ENCODE results near the gene PAPPA2. TPM values are rescaled to one million over a fixed set of nuclear protein-coding genes. Genes with fewer than 3 reads are reported as not detected.

The PAPPA2 gene
- total RNA-seq, 1 experiment from 2014 or later = 0.03 TPM

DNA sequence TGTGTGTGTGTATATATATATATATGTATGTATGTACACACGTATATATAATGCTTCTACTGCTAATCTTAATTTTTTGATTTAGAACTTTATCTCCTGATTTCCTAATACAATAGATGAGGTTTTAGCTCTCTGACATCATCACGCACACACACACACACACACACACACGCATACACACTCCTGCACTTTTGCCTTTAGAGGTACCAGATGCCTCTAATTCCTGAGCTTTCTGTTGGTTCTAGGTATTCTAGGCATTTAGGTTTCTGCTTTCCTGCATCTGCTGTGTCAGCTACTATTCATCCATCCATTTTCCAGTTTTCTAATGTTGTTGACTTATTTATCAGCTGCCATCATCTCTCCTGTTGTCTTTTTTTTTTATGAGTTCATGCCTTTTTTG lies 353.3 kb downstream of the PAPPA2 start:
- Histone ChIP-seq H3K36me3 (ENCODE audit: control insufficient read depth, insufficient read depth, low read length) (no peaks in the 10 kb centered on the region), H3K4me1 (ENCODE audit: control insufficient read depth, insufficient read depth, low read length) (no peaks in the 10 kb centered on the region), H3K4me3 (ENCODE audit: low read depth in 2 of 2, low read length in 2 of 2) (no peak overlapping the region), H3K27ac (ENCODE audit: low read length) (no peak overlapping the region), H3K9me3 (ENCODE audit: control insufficient read depth, insufficient read depth, low read depth, low read length) (no peaks in the 10 kb centered on the region), H3K27me3 (ENCODE audit: control insufficient read depth, insufficient read depth, low read length) (no peaks in the 10 kb centered on the region)
- TF ChIP-seq SIN3A (IDR thresholded peaks at IDR 0.05; ENCODE audit: borderline replicate concordance, insufficient read depth, low read depth, low read length) (no peak), REST (IDR thresholded peaks at IDR 0.05; ENCODE audit: insufficient read depth in 1 of 2, low read depth in 2 of 2, low read length in 1 of 2) (no peak), POLR2AphosphoS5 (IDR thresholded peaks at IDR 0.05; ENCODE audit: low read depth, low read length) (no peak), TCF7L2 (IDR thresholded peaks at IDR 0.05; ENCODE audit: low read depth, low read length) (no peak)
- TF ChIP-seq, protein P1, sequence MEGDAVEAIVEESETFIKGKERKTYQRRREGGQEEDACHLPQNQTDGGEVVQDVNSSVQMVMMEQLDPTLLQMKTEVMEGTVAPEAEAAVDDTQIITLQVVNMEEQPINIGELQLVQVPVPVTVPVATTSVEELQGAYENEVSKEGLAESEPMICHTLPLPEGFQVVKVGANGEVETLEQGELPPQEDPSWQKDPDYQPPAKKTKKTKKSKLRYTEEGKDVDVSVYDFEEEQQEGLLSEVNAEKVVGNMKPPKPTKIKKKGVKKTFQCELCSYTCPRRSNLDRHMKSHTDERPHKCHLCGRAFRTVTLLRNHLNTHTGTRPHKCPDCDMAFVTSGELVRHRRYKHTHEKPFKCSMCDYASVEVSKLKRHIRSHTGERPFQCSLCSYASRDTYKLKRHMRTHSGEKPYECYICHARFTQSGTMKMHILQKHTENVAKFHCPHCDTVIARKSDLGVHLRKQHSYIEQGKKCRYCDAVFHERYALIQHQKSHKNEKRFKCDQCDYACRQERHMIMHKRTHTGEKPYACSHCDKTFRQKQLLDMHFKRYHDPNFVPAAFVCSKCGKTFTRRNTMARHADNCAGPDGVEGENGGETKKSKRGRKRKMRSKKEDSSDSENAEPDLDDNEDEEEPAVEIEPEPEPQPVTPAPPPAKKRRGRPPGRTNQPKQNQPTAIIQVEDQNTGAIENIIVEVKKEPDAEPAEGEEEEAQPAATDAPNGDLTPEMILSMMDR (IDR thresholded peaks at IDR 0.05) = no peak
- in situ Hi-C loops (cut with HindIII; ENCODE audit: low pct_unique_long_range_greater_than_20kb, low sequenced_read_pairs) (no loop called here), intact Hi-C loops (cut with micrococcal nuclease; ENCODE audit: unreplicated experiment) (no loop called here)
- POLR2A ChIA-PET = no interaction called here
- DNase-seq (ENCODE audit: low read depth, low spot score) = no peak
- CTCF ChIA-PET = no interaction called here
- no peak for ATAC-seq
- no TSS peak for BruUV-seq (replicated peaks)

- Histone ChIP-seq H3K4me3 (ENCODE audit: low read depth in 2 of 2, low read length in 2 of 2) (no peak overlapping the region), H3K27me3 (ENCODE audit: control insufficient read depth, insufficient read depth, low read length) (no peaks in the 10 kb centered on the region), H3K9me3 (ENCODE audit: control insufficient read depth, insufficient read depth, low read depth, low read length) (no peaks in the 10 kb centered on the region), H3K4me1 (ENCODE audit: control insufficient read depth, insufficient read depth, low read length) (no peaks in the 10 kb centered on the region), H3K27ac (ENCODE audit: low read length) (no peak overlapping the region), H3K36me3 (ENCODE audit: control insufficient read depth, insufficient read depth, low read length) (no peaks in the 10 kb centered on the region)
- DNase-seq (ENCODE audit: low read depth, low spot score) (no peak), ATAC-seq (no peak)
- CTCF ChIA-PET = no interaction called here
- in situ Hi-C loops (cut with HindIII; ENCODE audit: low pct_unique_long_range_greater_than_20kb, low sequenced_read_pairs) (no loop called here), intact Hi-C loops (cut with micrococcal nuclease; ENCODE audit: unreplicated experiment) (no loop called here)
- no TSS peak for BruUV-seq (replicated peaks)
- TF ChIP-seq, protein P1 (IDR thresholded peaks at IDR 0.05) = no peak
- TF ChIP-seq POLR2AphosphoS5 (IDR thresholded peaks at IDR 0.05; ENCODE audit: low read depth, low read length) (no peak), TCF7L2 (IDR thresholded peaks at IDR 0.05; ENCODE audit: low read depth, low read length) (no peak), REST (IDR thresholded peaks at IDR 0.05; ENCODE audit: insufficient read depth in 1 of 2, low read depth in 2 of 2, low read length in 1 of 2) (no peak), SIN3A (IDR thresholded peaks at IDR 0.05; ENCODE audit: borderline replicate concordance, insufficient read depth, low read depth, low read length) (no peak)
- POLR2A ChIA-PET = no interaction called here
Observed at GRCh38 chr1:176820391-176821031, 357.5 kb downstream of the PAPPA2 start.
